ENCODE results near the gene LAMC3.

Gene LAMC3

DNA sequence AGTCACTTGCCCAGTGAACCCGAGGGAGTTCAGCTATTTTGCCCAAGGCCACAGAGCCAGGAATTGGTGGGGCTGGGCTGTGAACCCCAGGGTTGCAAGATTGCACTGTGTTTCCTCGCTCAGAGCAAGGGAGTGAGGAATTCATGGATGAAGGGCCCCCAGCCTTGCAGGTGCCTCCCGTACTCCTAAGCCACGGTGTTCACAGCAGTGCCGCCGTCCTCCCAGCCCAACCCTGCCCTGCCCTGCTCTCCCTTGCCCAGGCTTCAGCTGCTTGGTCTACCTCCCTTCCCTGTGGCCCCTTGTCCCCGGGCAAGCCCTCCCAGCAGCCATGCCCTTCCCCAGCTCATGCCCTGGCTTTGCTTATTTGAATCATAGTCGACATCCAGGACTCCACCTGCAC lies 6.1 kb downstream of the LAMC3 start:
- H3K27ac ChIP-seq, result no peak overlapping the region
- TF ChIP-seq, protein P1, sequence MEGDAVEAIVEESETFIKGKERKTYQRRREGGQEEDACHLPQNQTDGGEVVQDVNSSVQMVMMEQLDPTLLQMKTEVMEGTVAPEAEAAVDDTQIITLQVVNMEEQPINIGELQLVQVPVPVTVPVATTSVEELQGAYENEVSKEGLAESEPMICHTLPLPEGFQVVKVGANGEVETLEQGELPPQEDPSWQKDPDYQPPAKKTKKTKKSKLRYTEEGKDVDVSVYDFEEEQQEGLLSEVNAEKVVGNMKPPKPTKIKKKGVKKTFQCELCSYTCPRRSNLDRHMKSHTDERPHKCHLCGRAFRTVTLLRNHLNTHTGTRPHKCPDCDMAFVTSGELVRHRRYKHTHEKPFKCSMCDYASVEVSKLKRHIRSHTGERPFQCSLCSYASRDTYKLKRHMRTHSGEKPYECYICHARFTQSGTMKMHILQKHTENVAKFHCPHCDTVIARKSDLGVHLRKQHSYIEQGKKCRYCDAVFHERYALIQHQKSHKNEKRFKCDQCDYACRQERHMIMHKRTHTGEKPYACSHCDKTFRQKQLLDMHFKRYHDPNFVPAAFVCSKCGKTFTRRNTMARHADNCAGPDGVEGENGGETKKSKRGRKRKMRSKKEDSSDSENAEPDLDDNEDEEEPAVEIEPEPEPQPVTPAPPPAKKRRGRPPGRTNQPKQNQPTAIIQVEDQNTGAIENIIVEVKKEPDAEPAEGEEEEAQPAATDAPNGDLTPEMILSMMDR (conservative IDR thresholded peaks at IDR 0.05), result no peak

DNA sequence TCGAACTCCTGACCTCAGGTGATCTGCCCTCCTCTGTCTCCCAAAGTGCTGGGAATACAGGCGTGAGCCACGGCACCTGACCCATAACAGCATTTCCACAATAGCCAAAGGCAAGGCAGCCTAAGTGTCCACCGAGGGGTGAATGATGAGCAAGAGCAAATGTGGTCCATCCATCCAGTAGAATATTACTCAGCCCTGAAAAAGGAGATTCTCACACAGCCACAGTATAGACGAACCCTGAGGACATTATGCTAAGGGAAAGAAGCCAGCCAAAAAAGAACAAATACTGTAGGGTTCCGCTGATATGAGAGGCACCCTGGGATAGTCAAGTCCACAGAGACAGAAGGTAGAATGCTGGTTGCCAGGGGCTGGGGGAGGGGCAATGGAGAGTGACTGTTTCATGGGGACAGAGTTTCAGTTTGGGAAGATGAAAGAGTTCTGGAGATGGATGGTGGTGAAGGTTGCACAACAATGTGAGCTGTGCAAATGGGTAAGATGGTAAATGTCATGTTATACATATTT lies 7.0 kb downstream of the LAMC3 start:
- H3K27ac ChIP-seq, result no peak overlapping the region
- TF ChIP-seq, protein P1 (conservative IDR thresholded peaks at IDR 0.05), result no peak

DNA sequence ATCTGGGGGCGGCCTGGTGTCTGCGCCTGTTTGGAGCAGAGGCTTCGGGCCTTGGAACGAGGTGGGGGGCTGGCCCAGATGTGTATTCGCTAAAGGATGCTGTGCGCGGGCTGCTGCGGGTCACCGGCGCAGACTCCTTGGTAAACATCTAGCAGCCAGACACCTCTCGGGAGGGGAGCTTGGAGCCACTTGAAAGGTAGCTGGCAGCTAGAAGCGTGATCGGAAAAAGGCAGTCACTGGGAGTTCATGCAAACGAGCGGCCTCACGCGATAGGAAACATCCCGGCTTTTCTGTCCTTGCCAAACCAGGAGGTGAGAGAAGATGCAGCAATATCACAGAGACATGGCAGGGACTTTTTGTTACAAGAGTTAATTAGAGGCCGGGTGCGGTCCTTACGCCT lies 8.1 kb downstream of the LAMC3 start:
- TF ChIP-seq, protein P1 (conservative IDR thresholded peaks at IDR 0.05), result no peak
- H3K27ac ChIP-seq, result no peak overlapping the region

DNA sequence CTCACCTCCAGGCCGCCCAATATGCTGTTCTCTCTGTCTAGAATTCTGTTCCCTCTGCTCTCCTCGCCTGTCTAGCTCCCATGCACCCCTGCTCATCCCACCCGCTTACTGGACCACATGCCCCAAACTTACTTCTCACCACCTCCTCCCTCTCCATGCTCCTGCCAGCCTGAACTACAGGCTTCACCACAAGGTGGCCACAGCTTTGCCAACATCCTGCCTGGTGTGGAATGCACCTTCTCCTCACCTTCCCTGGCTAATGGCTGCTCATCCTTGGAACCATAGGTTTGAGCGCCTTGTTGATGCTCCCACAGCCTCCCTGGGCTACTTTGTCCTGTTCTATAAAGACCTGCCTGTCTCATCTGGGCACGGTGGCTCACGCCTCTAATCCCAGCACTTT lies 9.6 kb downstream of the LAMC3 start:
- TF ChIP-seq, protein P1 (conservative IDR thresholded peaks at IDR 0.05), result peak; percentile 65
- H3K27ac ChIP-seq, result no peak overlapping the region

DNA sequence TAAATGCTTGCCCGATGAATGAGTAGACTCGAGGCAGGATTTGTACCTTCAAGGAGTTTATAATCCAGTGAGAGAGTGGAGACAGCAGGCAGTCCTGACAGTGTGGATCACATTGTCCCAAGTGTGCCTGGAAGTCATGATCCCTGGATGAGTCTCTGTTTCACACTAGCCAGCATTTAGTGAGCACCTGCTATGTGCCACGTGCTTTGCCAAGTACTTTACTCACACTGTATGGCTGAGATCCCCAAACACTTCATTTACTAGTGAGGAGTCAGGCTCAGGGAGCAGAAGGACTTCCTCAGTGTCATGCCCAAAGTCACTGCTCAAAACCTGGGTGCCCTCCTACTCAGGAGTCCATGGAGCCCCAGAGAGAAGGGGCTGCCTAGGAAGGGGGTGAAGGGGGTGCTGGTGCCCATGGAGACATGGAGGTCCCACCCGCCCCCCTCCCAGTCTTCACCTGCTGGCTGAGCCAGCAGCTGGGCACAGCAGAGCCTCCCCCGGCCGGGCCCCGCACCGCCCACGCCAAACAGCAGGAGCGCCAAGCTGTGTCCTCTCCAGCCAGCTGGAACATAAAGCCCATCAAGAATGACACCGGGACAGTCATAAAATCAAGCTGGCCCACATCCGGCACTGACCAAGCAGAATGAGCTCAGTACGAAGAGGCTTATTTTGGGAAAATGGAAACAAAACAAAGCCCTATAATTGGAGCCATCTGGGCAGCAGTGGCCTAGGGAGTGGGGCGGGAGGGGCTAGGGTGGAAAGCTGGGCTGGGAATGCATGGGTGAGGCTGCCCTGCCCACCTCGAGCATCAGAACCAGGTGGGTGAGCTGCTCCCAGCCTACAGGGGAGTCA lies 10.6 kb downstream of the LAMC3 start:
- TF ChIP-seq, protein P1 (conservative IDR thresholded peaks at IDR 0.05), result no peak
- no peak overlapping the region for H3K27ac ChIP-seq

DNA sequence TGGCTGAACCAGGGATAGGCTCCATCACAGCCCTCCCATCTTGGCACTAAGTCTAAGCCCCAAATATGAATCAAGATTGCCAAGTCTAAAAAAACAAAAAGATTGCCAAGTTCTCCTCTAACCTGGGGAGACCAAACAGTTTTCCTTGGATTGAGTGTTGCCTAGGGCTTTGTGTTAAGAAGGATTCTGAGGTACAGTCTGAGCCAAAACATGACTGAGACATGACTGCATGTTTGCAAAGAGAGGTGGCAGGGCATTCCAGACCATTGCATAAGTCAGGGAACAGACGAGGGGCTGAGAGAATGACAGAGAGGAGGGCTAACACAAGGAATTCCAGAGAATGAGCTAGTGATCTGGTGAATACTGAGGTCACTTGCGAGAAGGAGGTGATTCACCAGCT lies 11.4 kb downstream of the LAMC3 start:
- TF ChIP-seq, protein P1 (conservative IDR thresholded peaks at IDR 0.05), result no peak
- H3K27ac ChIP-seq, result no peak overlapping the region

DNA sequence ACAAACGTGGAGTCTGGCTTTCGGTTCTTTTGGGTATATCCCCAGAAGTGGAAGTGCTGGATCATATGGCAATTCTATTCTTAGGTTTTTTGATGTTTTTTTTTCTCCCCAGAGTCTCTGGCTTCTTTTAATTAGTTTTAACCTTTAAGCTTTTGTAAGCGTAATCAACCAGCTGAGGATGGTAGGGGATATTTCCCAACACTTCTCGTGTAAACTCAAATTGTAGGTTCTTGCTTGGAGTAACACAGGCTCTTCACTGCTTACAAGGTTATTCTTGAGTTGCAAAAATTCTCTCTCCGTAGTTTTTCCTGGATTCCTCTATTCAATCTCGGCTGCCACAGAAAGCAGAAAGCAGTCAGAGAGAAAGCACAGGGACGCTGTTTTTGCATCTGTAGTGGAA lies 11.9 kb downstream of the LAMC3 start:
- no peak overlapping the region for H3K27ac ChIP-seq
- TF ChIP-seq, protein P1 (conservative IDR thresholded peaks at IDR 0.05), result no peak
